Activated CD8-positive, alpha-beta memory T cell treated with anti-CD3 and anti-CD28 coated beads, Interleukin-2, amount 10 ng/mL, durations not matched to agents 7 days and 5 days (primary cell): ENCODE data around the gene JAK1. TPM values are rescaled to one million over a fixed set of nuclear protein-coding genes. Genes with fewer than 3 reads are reported as not detected.

Source experiments
- ATAC-seq: fragments of 150-1000 bp; cut with Tn5 transposase; one replicate; pipeline ENCODE4 v1.10.0; 2021; ENCODE audit warnings: moderate library complexity
- CTCF ChIA-PET: fragments of 350-600 bp; sonication (Branson Sonifier 250); formaldehyde crosslinking; loops from one replicate; lab custom pipeline; 2021; ENCODE audit warnings: antibody characterized with exemption; lab: Charles Lee
- DNase-seq: peaks from one replicate; pipeline ENCODE4 v3.0.0-alpha.2; 2020
- H3K27ac Mint-ChIP-seq: one replicate; pipeline ENCODE4 v1.8.0; 2021; ENCODE audit warnings: mild to moderate bottlenecking, mixed read lengths
- H3K27me3 Mint-ChIP-seq: one replicate; pipeline ENCODE4 v1.8.0; 2021; ENCODE audit warnings: mixed read lengths
- H3K36me3 Mint-ChIP-seq: one replicate; pipeline ENCODE4 v1.8.0; 2021; ENCODE audit warnings: mild to moderate bottlenecking, mixed read lengths
- H3K4me1 Mint-ChIP-seq: one replicate; pipeline ENCODE4 v1.8.0; 2021; ENCODE audit warnings: mixed read lengths
- H3K4me3 Mint-ChIP-seq: one replicate; pipeline ENCODE4 v1.8.0; 2021; ENCODE audit warnings: mild to moderate bottlenecking, moderate library complexity, mixed read lengths
- H3K9me3 Mint-ChIP-seq: one replicate; pipeline ENCODE4 v1.8.0; 2022; ENCODE audit warnings: low read depth, mixed read lengths
- total RNA-seq, 2 experiments: library from RNA; stranded (reverse); gene quantifications; one replicate each; pipeline ENCODE4 v1.2.3, GENCODE V29; 2021

Gene JAK1
- total RNA-seq, 2 experiments from 2014 or later: 166 to 173 TPM

- Mint-ChIP-seq H3K27me3 (no peaks in the 10 kb centered on the region), H3K27ac (no peak overlapping the region), H3K36me3 (peaks cover 51% of the 10 kb centered on the region), H3K4me3 (no peak overlapping the region), H3K9me3 (no peaks in the 10 kb centered on the region), H3K4me1 (peaks cover 7% of the 10 kb centered on the region)
- DNase-seq: no peak
- no peak for ATAC-seq
- CTCF ChIA-PET: no interaction called here
Measured at GRCh38 chr1:64871256-64871655, 95.1 kb downstream of the JAK1 start.

GRCh38 chr1:64867266-64867665 lies 99.1 kb downstream of the JAK1 start:
- Mint-ChIP-seq H3K4me1 (peaks cover 21% of the 10 kb centered on the region), H3K27me3 (no peaks in the 10 kb centered on the region), H3K36me3 (peaks cover 49% of the 10 kb centered on the region), H3K4me3 (no peak overlapping the region), H3K27ac (no peak overlapping the region), H3K9me3 (no peaks in the 10 kb centered on the region)
- CTCF ChIA-PET: interaction anchor here (1.3 kb wide), 1 partner anchor 94 kb away, joined by 3 read pairs; no protein-coding TSS in a partner anchor
- ATAC-seq (no peak), DNase-seq (no peak)

- CTCF ChIA-PET: interaction anchor here (1.3 kb wide), 1 partner anchor 95 kb away, joined by 3 read pairs; no protein-coding TSS in a partner anchor
- Mint-ChIP-seq H3K27ac (no peak overlapping the region), H3K27me3 (no peaks in the 10 kb centered on the region), H3K4me1 (peaks cover 21% of the 10 kb centered on the region), H3K36me3 (peaks cover 43% of the 10 kb centered on the region), H3K9me3 (no peaks in the 10 kb centered on the region), H3K4me3 (no peak overlapping the region)
- DNase-seq (no peak), ATAC-seq (no peak)
Measured at GRCh38 chr1:64866689-64867088, 99.7 kb downstream of the JAK1 start.

- Mint-ChIP-seq H3K27me3 (no peaks in the 10 kb centered on the region), H3K27ac (peak overlapping the region; percentile 82), H3K4me1 (peaks cover 23% of the 10 kb centered on the region), H3K36me3 (peaks cover 46% of the 10 kb centered on the region), H3K9me3 (no peaks in the 10 kb centered on the region), H3K4me3 (no peak overlapping the region)
- DNase-seq: no peak
- CTCF ChIA-PET: no interaction called here
- no peak for ATAC-seq
Measured at GRCh38 chr1:64865105-64865757, 101.1 kb downstream of the JAK1 start.

GRCh38 chr1:64864018-64864940 lies 102.1 kb downstream of the JAK1 start:
- Mint-ChIP-seq H3K9me3 (no peaks in the 10 kb centered on the region), H3K27ac (peak overlapping the region; percentile 82), H3K27me3 (no peaks in the 10 kb centered on the region), H3K36me3 (peaks cover 50% of the 10 kb centered on the region), H3K4me1 (peaks cover 23% of the 10 kb centered on the region), H3K4me3 (no peak overlapping the region)
- DNase-seq (peak; percentile 79), ATAC-seq (peak; percentile 93)
- CTCF ChIA-PET: interaction anchor here (0.8 kb wide), 1 partner anchor 9 kb away, joined by 3 read pairs; no protein-coding TSS in a partner anchor

- H3K27me3 Mint-ChIP-seq: no peaks in the 10 kb centered on the region
- H3K27ac Mint-ChIP-seq: peak overlapping the region; percentile 63
- ATAC-seq (no peak), DNase-seq (no peak)
- CTCF ChIA-PET: no interaction called here
- H3K36me3 Mint-ChIP-seq: peaks cover 50% of the 10 kb centered on the region
- no peaks in the 10 kb centered on the region for H3K9me3 Mint-ChIP-seq
- H3K4me1 Mint-ChIP-seq: peaks cover 23% of the 10 kb centered on the region
- no peak overlapping the region for H3K4me3 Mint-ChIP-seq
Measured at GRCh38 chr1:64861611-64862010, 104.7 kb downstream of the JAK1 start.

- Mint-ChIP-seq H3K9me3 (no peaks in the 10 kb centered on the region), H3K4me1 (peaks cover 2% of the 10 kb centered on the region), H3K36me3 (peaks cover 45% of the 10 kb centered on the region), H3K27me3 (no peaks in the 10 kb centered on the region), H3K27ac (no peak overlapping the region), H3K4me3 (no peak overlapping the region)
- no peak for DNase-seq
- no peak for ATAC-seq
- CTCF ChIA-PET: no interaction called here
Measured at GRCh38 chr1:64857347-64857746, 109.0 kb downstream of the JAK1 start.

GRCh38 chr1:64856553-64856952 lies 109.8 kb downstream of the JAK1 start:
- CTCF ChIA-PET: no interaction called here
- DNase-seq: no peak
- Mint-ChIP-seq H3K36me3 (peaks cover 47% of the 10 kb centered on the region), H3K27ac (no peak overlapping the region), H3K4me1 (peaks cover 2% of the 10 kb centered on the region), H3K27me3 (no peaks in the 10 kb centered on the region), H3K9me3 (no peaks in the 10 kb centered on the region), H3K4me3 (no peak overlapping the region)
- no peak for ATAC-seq

- Mint-ChIP-seq H3K4me1 (peaks cover 9% of the 10 kb centered on the region), H3K36me3 (peaks cover 45% of the 10 kb centered on the region), H3K4me3 (no peak overlapping the region), H3K27me3 (no peaks in the 10 kb centered on the region), H3K27ac (no peak overlapping the region), H3K9me3 (no peaks in the 10 kb centered on the region)
- ATAC-seq: no peak
- no peak for DNase-seq
- CTCF ChIA-PET: interaction anchor here (1.2 kb wide), 1 partner anchor 220 kb away, joined by 4 read pairs; no protein-coding TSS in a partner anchor
Measured at GRCh38 chr1:64855557-64855956, 110.8 kb downstream of the JAK1 start.

GRCh38 chr1:64854674-64855073 lies 111.7 kb downstream of the JAK1 start:
- Mint-ChIP-seq H3K27ac (no peak overlapping the region), H3K4me1 (peaks cover 17% of the 10 kb centered on the region), H3K36me3 (peaks cover 45% of the 10 kb centered on the region)

GRCh38 chr1:64851664-64852063 lies 114.7 kb downstream of the JAK1 start:
- no peak overlapping the region for H3K4me3 Mint-ChIP-seq
- CTCF ChIA-PET: interaction anchor here (0.6 kb wide), 1 partner anchor 13 kb away, joined by 3 read pairs; no protein-coding TSS in a partner anchor
- no peaks in the 10 kb centered on the region for H3K9me3 Mint-ChIP-seq
- H3K27me3 Mint-ChIP-seq: no peaks in the 10 kb centered on the region
- peaks cover 20% of the 10 kb centered on the region for H3K4me1 Mint-ChIP-seq
- ATAC-seq (no peak), DNase-seq (no peak)
- H3K27ac Mint-ChIP-seq: peak overlapping the region; percentile 38
- peaks cover 41% of the 10 kb centered on the region for H3K36me3 Mint-ChIP-seq

More at GRCh38 chr1:64854674-64855073, 111.7 kb downstream of the JAK1 start:
- H3K27me3 Mint-ChIP-seq: no peaks in the 10 kb centered on the region
- CTCF ChIA-PET: no interaction called here
- DNase-seq (no peak), ATAC-seq (no peak)
- H3K9me3 Mint-ChIP-seq: no peaks in the 10 kb centered on the region
- no peak overlapping the region for H3K4me3 Mint-ChIP-seq

GRCh38 chr1:64850846-64851245 lies 115.5 kb downstream of the JAK1 start:
- Mint-ChIP-seq H3K27ac (no peak overlapping the region), H3K4me1 (peaks cover 20% of the 10 kb centered on the region), H3K4me3 (no peak overlapping the region), H3K27me3 (no peaks in the 10 kb centered on the region), H3K36me3 (peaks cover 45% of the 10 kb centered on the region), H3K9me3 (no peaks in the 10 kb centered on the region)
- DNase-seq (no peak), ATAC-seq (no peak)
- CTCF ChIA-PET: interaction anchor here (0.9 to 1.7 kb wide), 3 partner anchors 24 to 225 kb away, joined by 3 to 5 read pairs (median 3); no protein-coding TSS in a partner anchor

- DNase-seq (no peak), ATAC-seq (no peak)
- Mint-ChIP-seq H3K4me1 (peaks cover 20% of the 10 kb centered on the region), H3K27me3 (no peaks in the 10 kb centered on the region), H3K9me3 (no peaks in the 10 kb centered on the region), H3K4me3 (no peak overlapping the region), H3K36me3 (peaks cover 42% of the 10 kb centered on the region), H3K27ac (peak overlapping the region; percentile 73)
- CTCF ChIA-PET: interaction anchor here (0.9 to 1.7 kb wide), 3 partner anchors 23 to 226 kb away, joined by 3 to 5 read pairs (median 3); no protein-coding TSS in a partner anchor
Measured at GRCh38 chr1:64849942-64850341, 116.4 kb downstream of the JAK1 start.
